ENCODE measurements around the gene DPM3.

Gene DPM3

GRCh38 chr1:155186794-155187455, 46.6 kb upstream of the DPM3 start:
- Histone ChIP-seq H3K4me1 (ENCODE audit: insufficient read depth, low read length, poor library complexity, severe bottlenecking) (no peaks in the 10 kb centered on the region), H3K4me2 (ENCODE audit: low read depth, low read length, poor library complexity, severe bottlenecking) (no peak overlapping the region), H4K20me1 (ENCODE audit: insufficient read depth, low read length, poor library complexity, severe bottlenecking) (no peaks in the 10 kb centered on the region), H3K9me2 (replicated peaks; ENCODE audit: low read depth, low read length) (no peaks in the 10 kb centered on the region), H3K79me2 (ENCODE audit: insufficient read depth, low read length) (no peaks in the 10 kb centered on the region), H3K27me3 (ENCODE audit: insufficient read depth, low read length, poor library complexity, severe bottlenecking) (no peaks in the 10 kb centered on the region), H3K4me3 (ENCODE audit: low read length, poor library complexity, severe bottlenecking) (no peak overlapping the region), H2AFZ (ENCODE audit: low read length) (no peak overlapping the region), H3K9me3 (ENCODE audit: insufficient read depth, low read depth, low read length) (no peaks in the 10 kb centered on the region), H3F3A (ENCODE audit: low read depth) (no peaks in the 10 kb centered on the region), H3K9ac (ENCODE audit: low read depth, low read length, poor library complexity, severe bottlenecking) (no peak overlapping the region), H3K36me3 (ENCODE audit: insufficient read depth, low read length) (no peaks in the 10 kb centered on the region)
- no peak for TF ChIP-seq EZH2phosphoT487 (IDR thresholded peaks at IDR 0.05; ENCODE audit: borderline replicate concordance)
- TF ChIP-seq, protein P1, sequence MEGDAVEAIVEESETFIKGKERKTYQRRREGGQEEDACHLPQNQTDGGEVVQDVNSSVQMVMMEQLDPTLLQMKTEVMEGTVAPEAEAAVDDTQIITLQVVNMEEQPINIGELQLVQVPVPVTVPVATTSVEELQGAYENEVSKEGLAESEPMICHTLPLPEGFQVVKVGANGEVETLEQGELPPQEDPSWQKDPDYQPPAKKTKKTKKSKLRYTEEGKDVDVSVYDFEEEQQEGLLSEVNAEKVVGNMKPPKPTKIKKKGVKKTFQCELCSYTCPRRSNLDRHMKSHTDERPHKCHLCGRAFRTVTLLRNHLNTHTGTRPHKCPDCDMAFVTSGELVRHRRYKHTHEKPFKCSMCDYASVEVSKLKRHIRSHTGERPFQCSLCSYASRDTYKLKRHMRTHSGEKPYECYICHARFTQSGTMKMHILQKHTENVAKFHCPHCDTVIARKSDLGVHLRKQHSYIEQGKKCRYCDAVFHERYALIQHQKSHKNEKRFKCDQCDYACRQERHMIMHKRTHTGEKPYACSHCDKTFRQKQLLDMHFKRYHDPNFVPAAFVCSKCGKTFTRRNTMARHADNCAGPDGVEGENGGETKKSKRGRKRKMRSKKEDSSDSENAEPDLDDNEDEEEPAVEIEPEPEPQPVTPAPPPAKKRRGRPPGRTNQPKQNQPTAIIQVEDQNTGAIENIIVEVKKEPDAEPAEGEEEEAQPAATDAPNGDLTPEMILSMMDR (conservative IDR thresholded peaks at IDR 0.05; ENCODE audit: low read length): no peak

DNA sequence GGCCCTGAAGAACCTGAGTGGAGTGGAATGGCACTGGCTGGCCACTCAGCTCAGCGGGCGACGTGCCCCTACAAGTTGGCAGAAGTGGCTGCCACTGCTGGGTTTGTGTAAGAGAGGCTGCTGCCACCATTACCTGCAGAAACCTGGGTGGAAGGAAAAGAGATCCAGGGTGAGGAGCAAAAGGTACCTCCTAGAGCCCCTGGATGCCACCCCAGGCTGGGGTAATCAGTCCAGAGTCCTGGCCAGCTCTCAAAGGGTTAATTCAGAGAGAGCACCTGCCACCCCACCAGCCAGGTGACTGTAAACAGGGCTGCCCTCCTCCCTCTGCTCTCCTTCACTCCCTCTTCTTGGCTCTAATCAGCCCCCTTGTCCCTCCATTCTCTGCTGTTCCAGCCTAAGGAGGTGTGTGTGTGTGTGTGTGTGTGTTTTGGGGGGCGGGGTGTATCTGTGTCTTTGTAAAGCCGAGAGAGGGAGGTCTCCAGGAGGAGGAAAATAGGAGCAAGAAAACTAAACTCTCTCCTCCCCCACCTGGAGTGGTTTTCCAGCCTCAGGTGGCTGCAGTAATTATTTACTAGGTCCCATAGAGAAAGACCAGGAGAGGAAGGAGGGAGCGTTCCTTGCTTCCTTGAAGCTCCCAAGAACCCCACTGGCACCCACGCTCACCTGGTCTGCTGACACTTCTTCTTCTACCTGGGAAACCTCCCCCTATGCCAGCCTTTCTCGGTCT, 45.9 kb upstream of the DPM3 start:
- Histone ChIP-seq H4K20me1 (ENCODE audit: insufficient read depth, low read length, poor library complexity, severe bottlenecking) (no peaks in the 10 kb centered on the region), H3K27me3 (ENCODE audit: insufficient read depth, low read length, poor library complexity, severe bottlenecking) (no peaks in the 10 kb centered on the region), H3K9me3 (ENCODE audit: insufficient read depth, low read depth, low read length) (no peaks in the 10 kb centered on the region), H3F3A (ENCODE audit: low read depth) (no peaks in the 10 kb centered on the region), H3K36me3 (ENCODE audit: insufficient read depth, low read length) (no peaks in the 10 kb centered on the region), H3K4me2 (ENCODE audit: low read depth, low read length, poor library complexity, severe bottlenecking) (no peak overlapping the region), H3K4me1 (ENCODE audit: insufficient read depth, low read length, poor library complexity, severe bottlenecking) (no peaks in the 10 kb centered on the region), H3K79me2 (ENCODE audit: insufficient read depth, low read length) (no peaks in the 10 kb centered on the region), H2AFZ (ENCODE audit: low read length) (no peak overlapping the region), H3K4me3 (ENCODE audit: low read length, poor library complexity, severe bottlenecking) (no peak overlapping the region), H3K9me2 (replicated peaks; ENCODE audit: low read depth, low read length) (no peaks in the 10 kb centered on the region), H3K9ac (ENCODE audit: low read depth, low read length, poor library complexity, severe bottlenecking) (no peak overlapping the region)
- TF ChIP-seq, protein P1 (conservative IDR thresholded peaks at IDR 0.05; ENCODE audit: low read length): no peak
- TF ChIP-seq EZH2phosphoT487 (IDR thresholded peaks at IDR 0.05; ENCODE audit: borderline replicate concordance): no peak

- H3K4me1 ChIP-seq (ENCODE audit: insufficient read depth, low read length, poor library complexity, severe bottlenecking): no peaks in the 10 kb centered on the region
- no peaks in the 10 kb centered on the region for H3K36me3 ChIP-seq (ENCODE audit: insufficient read depth, low read length)
- H3F3A ChIP-seq (ENCODE audit: low read depth): no peaks in the 10 kb centered on the region
- TF ChIP-seq, protein P1 (conservative IDR thresholded peaks at IDR 0.05; ENCODE audit: low read length): no peak
- TF ChIP-seq EZH2phosphoT487 (IDR thresholded peaks at IDR 0.05; ENCODE audit: borderline replicate concordance): no peak
- H3K27me3 ChIP-seq (ENCODE audit: insufficient read depth, low read length, poor library complexity, severe bottlenecking): no peaks in the 10 kb centered on the region
- no peak overlapping the region for H3K4me3 ChIP-seq (ENCODE audit: low read length, poor library complexity, severe bottlenecking)
- no peak overlapping the region for H2AFZ ChIP-seq (ENCODE audit: low read length)
- H3K9me2 ChIP-seq (replicated peaks; ENCODE audit: low read depth, low read length): no peaks in the 10 kb centered on the region
- no peaks in the 10 kb centered on the region for H3K79me2 ChIP-seq (ENCODE audit: insufficient read depth, low read length)
- H3K9me3 ChIP-seq (ENCODE audit: insufficient read depth, low read depth, low read length): no peaks in the 10 kb centered on the region
- H3K4me2 ChIP-seq (ENCODE audit: low read depth, low read length, poor library complexity, severe bottlenecking): no peak overlapping the region
- no peaks in the 10 kb centered on the region for H4K20me1 ChIP-seq (ENCODE audit: insufficient read depth, low read length, poor library complexity, severe bottlenecking)
- no peak overlapping the region for H3K9ac ChIP-seq (ENCODE audit: low read depth, low read length, poor library complexity, severe bottlenecking)
These were observed 45.4 kb upstream of the DPM3 start for GRCh38 chr1:155185783-155186066.
